NCI-H524 (cell line): ENCODE results near the gene DIAPH3.
"Not testable (repeated sequence)": the region's sequence is repeated elsewhere in the genome, so short reads cannot be mapped to it uniquely, and the experiment has no call there.

ENCODE experiments used
- DNase-seq, 2 experiments: peaks; one replicate each; lab custom pipeline; 2025; lab: John Stamatoyannopoulos, UW

Gene DIAPH3

GRCh38 chr13:60163478-60164233, at the start of gene DIAPH3:
DIAPH3 (minus strand) TSS chr13:60163928; CDS start chr13:60163766, 162 bp downstream.
- peak; percentile 89 to 95 for DNase-seq

- no peak for DNase-seq
These were observed 49.6 kb upstream of the DIAPH3 start for GRCh38 chr13:60213236-60213744.

GRCh38 chr13:60211548-60211947, 47.8 kb upstream of the DIAPH3 start:
- no peak for DNase-seq

GRCh38 chr13:60210510-60211330, 47.0 kb upstream of the DIAPH3 start:
- no peak for DNase-seq

- DNase-seq: not testable (repeated sequence)
These were observed 41.8 kb upstream of the DIAPH3 start for GRCh38 chr13:60205499-60205898.

GRCh38 chr13:60201286-60201685, 37.6 kb upstream of the DIAPH3 start:
- no peak for DNase-seq

- DNase-seq: not testable (repeated sequence)
These were observed 32.2 kb upstream of the DIAPH3 start for GRCh38 chr13:60195893-60196292.

- DNase-seq: no peak
These were observed 19.2 kb upstream of the DIAPH3 start for GRCh38 chr13:60182907-60183306.

- peak; percentile 8 to 70 for DNase-seq
These were observed 14.6 kb upstream of the DIAPH3 start for GRCh38 chr13:60178327-60178726.

GRCh38 chr13:60175571-60175970, 11.8 kb upstream of the DIAPH3 start:
- DNase-seq: no peak

- no peak for DNase-seq
These were observed 10.4 kb upstream of the DIAPH3 start for GRCh38 chr13:60174113-60174512.

GRCh38 chr13:60172111-60172510, 8.4 kb upstream of the DIAPH3 start:
- no peak for DNase-seq

- no peak for DNase-seq
These were observed 6.7 kb upstream of the DIAPH3 start for GRCh38 chr13:60170414-60170813.

- no peak for DNase-seq
These were observed 5.7 kb upstream of the DIAPH3 start for GRCh38 chr13:60169239-60170031.

GRCh38 chr13:60167121-60167520, 3.4 kb upstream of the DIAPH3 start:
- no peak for DNase-seq

- DNase-seq: no peak
These were observed 1.8 kb upstream of the DIAPH3 start for GRCh38 chr13:60165391-60166099.

GRCh38 chr13:60164234-60164889, 634 bp upstream of the DIAPH3 start:
- no peak for DNase-seq

- no peak for DNase-seq
These were observed 1.6 kb downstream of the DIAPH3 start for GRCh38 chr13:60162096-60162495.

GRCh38 chr13:60158321-60158801, 5.4 kb downstream of the DIAPH3 start:
- DNase-seq: peak in 1 of 2 experiments; percentile 22

- peak; percentile 63 to 87 for DNase-seq
These were observed 7.8 kb downstream of the DIAPH3 start for GRCh38 chr13:60155978-60156377.

GRCh38 chr13:60152904-60153303, 10.8 kb downstream of the DIAPH3 start:
- DNase-seq: no peak
